NK-92 (cell line): ENCODE data around the gene RAB35.

Experiments used
- DNase-seq: peaks from one replicate; lab custom pipeline; 2025; ENCODE audit not compliant: unreplicated experiment; lab: John Stamatoyannopoulos, UW

Gene RAB35

DNA sequence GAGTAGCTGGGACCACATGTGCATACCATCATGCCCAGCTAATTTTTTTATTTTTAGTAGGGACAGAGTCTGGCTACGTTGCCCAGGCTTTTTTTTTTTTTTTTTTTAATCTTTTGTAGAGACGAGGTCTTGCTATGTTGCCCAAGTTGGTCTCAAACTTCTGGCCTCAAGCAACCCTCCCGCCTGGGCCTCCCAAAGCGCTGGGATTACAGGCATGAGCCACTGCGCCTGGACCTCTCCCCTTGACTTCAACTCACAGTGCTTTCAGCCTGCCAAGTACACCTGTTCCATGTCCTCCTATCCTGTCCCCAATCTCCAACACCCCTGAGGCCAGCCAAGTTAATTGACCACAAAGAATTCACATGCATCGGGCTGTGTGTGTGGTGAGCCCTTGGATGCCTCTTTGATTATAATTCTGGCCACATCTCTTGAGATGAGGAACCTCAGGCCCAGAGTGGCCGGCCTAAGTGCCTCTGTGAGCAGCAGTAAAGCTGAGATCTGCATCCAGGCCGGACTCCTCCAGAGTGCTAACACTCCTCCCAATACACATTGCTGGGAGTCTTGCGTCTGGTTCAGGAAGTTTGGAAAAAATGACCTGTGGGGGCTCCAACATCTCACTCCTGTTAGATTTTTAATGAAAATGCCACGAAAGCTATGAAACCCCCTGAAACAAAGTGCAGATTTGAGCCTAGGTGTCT lies 6.8 kb downstream of the RAB35 start:
- no peak for DNase-seq

DNA sequence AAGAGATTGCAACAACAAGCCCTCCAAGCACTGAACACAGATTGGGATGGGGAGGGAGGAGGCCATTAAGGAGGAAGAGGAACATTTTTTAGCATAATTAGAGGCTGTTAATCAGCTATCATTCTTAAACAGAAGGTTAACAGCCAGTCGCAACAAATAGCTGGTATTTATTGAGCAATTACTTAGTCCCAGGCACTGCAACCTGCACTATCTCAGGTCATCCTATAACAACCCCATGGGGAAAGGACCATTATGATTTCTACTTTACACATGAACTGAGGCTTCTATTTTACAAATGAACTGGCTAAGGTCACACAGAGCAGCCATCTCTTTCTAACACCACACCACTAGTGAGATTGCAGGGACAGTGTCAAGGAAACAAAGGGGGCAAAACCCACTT lies 10.4 kb downstream of the RAB35 start:
- no peak for DNase-seq

DNA sequence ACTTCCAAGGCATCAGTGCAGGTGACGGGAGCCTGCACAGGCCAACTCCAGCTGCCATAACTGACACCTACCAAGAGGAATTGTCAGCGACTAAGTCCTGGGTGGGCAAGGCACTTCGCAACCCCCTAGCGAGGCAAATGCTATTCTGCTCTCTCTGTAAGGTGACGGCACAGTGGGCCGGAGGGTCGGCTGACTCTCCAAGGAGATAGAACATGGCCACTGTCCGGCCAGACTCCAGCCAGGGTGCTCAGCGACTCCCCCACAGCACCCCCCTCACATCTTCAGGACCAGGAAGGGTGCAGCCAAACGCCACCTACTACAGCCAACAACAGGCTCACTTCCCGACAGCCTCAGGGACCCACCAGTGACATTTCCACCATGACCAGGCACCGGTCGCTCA lies 13.2 kb downstream of the RAB35 start:
- DNase-seq, result no peak

DNA sequence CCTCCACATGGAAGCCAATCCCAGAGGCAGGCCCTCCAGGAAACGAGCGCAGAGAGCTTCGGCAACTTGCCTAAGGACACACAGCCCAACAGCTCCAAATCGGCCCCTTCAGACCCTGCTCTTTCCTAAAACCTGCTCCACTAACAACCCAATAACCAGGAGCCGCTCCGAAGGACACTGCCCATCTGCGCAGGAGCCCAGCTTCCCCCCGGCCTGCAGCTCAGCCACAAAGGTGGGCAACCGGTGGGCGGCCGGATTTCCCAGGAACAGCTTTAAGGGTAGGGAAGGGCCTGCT lies 13.6 kb downstream of the RAB35 start:
- no peak for DNase-seq

DNA sequence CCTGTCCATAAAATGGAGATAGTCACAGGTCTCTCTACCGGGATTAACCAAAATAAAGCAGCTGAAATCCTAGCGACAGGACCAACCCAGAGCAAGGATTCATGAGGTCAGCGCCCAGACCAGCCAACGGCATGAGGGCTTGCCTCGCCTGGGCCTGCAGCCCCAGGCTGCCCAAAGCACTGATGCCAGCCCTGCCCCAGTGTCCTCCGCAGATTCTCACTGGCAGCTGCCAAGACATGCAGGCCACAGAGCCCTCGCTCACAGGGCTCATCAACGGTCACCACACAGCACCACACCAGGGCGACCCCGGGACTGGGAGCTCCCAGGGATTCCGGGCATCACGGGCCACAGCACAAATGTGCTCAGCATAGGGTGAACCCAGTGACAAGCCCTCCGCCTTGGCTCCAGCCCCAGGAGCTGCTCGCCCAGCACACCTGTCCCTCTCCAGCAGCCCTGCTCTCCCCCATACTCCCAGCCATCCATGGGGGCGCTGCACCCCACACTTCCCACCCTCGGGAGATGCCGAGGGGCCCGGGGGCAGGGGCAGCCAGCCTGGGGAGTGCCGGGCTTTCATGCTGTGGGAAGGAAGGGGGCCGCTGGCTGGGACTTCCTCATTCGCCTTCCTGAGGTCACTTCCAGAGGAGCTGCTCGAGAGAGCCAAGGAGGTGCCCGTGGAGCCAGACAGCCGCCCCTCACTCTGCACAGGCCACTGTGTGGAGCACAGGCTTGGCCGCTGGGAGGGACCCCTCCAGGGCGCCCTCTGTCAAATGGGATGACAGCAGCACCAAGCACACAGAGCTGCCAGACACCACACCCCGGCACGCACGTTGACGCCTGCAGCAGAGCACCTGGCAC lies 14.1 kb downstream of the RAB35 start:
- DNase-seq, result no peak

DNA sequence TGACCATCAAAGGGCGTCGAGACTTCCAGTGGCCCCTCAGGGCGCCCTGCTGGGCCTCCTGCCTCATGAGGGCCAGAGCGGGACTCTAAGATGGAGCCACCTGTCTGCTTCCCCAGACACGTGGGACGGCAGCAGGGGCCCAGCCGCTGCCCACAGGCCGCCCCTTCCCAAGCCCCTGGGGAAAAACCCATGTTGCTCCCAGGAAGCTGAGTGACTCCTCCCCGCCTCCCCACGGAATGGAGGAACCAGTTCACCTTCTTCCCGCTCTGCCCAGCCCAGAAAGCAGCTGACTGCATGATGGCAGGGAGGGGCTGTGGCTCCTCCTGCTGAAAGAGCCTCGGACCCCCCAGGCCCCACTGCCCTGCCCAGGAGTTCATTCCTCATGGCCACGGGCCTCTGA lies 14.9 kb downstream of the RAB35 start:
- no peak for DNase-seq

DNA sequence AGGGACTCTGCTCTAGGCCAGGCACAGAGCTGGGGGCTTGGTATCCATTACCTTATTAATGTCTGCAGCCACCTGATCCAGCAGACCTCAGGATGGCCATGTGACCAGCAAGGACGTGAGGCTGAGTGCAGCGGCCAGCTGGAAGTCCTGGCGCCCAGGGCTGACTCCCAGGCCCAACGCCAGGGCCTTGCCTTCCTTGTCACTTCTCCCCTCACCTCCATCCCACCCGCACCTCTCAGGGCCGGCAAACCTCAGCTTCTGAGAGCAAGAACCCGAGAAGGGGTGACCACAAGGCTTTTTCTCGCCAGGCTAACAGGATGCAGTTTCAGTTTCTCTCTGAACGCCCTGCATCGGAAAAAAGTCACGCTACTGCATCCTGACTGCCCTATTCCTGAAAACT lies 15.4 kb downstream of the RAB35 start:
- no peak for DNase-seq

DNA sequence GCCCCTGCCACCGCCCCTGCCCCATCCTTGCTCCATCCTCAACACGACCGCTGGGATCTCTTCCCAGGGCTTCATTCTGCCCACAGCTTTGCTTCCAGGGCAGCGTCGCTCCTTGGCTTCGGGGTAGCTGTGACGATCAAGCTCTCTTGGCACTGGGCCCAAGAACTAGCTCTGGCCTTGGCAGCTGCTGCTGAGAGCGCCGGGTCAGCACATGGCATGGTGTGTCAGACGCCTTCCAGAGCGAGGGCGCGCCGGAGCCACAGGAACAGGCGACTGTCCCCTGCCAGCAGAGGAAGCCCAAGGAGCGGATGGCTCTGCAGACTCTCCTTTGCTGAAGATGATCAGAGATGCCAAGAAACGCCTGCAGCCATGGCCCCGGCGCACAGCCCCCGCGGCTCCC lies 15.9 kb downstream of the RAB35 start:
- DNase-seq, result no peak

DNA sequence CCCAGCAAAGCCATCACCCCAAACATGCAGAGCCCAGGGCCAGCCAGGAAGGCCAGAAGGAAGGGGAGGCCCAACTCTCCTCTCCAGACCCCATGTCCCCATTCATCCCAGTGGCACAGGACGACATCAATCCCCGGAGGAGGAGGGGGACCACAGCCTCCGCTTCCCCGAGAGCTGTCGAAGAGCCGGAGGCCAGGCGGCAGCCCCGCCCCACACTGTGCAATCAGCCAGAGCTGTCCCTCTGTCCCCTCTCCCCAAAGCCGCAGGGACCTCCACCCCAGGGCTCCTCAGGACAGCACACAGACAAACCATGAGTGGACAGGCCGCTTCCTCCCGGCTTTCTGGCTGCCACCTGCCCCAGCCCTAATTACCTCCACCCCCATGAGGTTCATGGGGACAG lies 16.8 kb downstream of the RAB35 start:
- DNase-seq, result no peak

DNA sequence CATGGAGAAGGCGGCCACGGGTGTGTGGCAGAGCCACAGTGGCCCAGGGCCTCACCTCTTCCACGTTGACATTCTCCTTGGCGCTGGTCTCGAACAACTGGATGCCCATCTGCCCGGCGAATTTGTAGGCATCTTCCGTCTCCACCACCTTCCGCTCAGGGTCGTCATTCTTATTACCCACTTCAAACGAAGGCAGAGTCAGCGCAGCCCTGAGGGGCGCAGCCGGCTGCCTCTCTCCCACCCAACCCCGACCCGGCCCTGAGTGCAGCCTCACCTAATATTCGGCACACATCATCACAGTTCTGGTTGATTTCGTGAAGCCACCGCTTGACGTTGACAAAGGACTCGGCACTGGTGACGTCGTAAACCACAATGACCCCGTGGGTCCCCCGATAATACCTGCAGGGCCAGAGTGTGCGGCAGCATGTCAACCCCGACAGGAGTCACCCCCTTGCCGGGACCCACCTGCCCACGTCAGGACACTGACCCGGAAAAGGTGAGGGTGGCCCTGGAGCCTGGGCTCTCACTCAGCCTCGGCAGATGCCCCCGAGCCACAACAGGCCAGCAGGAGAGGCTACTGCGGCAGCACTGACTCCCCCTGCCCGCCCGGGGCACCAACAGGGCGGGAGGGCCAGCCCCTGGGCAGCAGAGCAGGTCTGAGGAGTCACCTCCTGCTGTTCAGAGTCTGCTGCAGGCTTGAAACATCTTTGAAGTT lies 17.6 kb downstream of the RAB35 start:
- DNase-seq, result no peak

DNA sequence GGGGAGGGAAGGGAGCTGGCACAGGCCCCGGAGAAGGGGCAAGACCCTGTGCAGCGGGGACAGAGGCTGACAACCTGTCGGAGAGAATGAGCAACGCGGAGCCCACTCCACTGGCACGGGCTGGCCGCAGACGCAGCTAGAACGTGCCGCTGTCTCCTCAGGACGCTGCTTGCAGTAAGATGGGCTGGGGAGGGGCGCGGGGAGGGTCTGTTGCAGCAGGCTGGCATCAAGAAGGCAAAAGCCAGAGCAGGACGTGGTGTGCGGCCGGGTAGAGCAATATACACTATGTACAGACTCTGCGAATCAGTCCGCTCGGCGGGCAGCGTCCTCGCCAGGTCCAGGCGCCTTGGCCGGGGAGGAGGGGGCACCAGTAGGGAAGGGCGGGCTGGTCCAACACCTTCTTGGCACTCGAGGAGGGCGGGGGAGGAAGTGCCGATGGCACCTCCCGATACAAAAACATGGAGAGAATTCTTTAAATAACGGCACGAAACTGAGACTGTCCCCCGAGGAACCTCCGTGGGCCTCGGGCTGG lies 19.8 kb downstream of the RAB35 start:
- DNase-seq, result no peak

DNA sequence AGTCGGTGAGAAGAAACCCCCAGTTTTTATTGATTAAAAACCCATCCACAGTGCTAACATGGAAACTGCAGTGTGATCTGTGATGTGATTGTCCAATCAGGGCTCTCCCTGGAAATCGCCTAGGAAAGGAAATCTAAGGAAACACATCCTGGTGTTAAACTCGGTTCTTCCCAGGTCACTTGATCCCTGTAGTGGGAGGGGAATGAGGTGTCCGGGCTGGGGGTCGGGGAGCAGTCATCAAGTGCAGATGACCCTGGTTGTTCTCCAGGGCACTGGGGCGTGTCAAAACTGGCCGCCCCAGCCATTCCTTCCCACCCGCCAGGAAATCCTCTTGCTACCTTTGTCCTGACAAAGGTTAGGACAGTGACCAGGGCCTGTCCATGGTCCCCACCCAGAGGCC lies 20.8 kb downstream of the RAB35 start:
- no peak for DNase-seq

DNA sequence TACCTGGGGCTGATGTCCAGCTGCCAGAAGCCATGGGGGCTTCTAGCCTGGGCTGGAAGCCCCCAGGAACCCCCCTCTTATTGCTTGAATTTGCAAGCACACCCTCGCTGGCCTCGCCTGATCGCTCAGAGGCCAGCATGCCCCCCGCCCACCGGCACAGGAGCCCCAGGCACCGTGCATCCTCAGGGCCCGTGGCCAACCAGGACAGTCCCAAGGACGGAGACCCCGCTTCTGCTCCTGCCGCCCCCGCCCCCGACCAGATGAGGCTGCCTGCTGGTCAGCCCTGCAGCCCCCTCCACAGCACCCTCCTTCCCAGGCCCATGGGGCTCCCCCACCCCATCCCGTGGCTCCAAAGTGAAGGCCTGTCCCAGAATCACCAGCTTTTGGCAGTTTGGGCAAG lies 21.2 kb downstream of the RAB35 start:
- no peak for DNase-seq

DNA sequence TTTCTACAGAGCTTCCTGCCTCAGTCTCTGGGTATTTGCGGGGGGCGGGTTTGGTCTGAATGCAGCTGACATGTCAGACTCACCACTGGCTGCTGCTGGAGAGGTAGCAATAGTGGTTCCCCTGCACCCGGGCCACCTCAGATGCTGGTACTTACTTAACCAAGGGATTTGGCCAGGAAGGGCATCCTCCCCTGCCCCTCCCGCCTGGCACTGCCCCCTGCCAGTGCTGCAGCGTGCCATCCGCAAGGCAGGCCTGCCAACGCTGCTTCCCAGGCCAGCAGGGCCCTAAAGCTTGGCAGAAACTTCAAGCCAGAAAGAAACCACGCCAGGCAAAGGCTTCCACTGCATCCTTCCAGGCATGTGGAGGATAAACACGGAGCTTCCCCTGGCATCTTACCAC lies 22.1 kb downstream of the RAB35 start:
- no peak for DNase-seq

DNA sequence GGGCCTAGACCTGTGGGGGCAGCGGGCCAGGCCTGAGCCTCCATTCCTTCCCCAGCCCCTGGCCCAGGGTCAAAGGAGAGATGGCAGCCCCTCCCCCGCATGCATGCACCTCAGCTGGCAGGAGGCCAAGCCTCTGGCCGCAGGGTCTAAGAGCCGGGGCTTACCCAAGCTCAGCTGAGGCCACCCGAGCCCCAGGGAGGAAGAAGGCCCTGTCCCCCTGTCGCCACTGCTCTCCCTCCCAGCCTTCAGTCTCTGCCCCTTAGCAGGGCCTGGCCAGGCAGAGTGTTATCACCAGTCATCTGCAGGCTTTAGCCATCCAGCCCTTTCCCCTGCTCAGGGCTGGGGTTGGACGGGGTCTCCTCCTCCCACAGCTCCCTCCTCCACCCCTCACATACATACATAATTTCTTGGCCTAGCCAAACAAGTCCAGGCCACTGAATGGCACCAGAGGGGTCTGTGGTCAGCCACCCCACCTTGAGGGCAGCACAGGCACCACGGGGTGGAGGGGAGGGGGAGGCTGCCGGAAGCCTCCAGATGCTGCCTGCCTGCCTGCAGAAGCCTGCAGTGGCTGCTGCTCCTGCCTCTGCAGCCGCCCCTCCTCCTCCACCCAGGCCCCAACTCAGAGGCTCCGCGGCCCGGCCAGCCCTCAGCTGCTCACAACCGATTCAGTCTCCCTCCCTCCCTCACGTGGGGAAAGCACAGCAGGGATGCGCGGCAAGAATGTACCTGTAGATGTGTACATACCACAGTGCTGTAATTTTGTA lies 22.8 kb downstream of the RAB35 start:
- no peak for DNase-seq

DNA sequence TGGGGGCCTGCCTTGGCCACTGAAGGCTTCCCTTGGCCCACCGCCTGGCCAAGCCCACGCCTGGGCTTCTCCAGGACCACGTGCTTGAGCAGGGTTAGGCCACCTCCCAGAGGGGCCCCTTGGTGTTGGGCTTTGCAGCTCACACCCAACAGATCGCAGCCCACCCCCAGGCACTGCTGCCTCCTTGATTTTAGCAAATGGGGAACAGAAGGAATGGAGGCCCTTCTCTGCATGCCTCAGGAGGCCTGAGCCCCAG lies 23.3 kb downstream of the RAB35 start:
- DNase-seq, result no peak

DNA sequence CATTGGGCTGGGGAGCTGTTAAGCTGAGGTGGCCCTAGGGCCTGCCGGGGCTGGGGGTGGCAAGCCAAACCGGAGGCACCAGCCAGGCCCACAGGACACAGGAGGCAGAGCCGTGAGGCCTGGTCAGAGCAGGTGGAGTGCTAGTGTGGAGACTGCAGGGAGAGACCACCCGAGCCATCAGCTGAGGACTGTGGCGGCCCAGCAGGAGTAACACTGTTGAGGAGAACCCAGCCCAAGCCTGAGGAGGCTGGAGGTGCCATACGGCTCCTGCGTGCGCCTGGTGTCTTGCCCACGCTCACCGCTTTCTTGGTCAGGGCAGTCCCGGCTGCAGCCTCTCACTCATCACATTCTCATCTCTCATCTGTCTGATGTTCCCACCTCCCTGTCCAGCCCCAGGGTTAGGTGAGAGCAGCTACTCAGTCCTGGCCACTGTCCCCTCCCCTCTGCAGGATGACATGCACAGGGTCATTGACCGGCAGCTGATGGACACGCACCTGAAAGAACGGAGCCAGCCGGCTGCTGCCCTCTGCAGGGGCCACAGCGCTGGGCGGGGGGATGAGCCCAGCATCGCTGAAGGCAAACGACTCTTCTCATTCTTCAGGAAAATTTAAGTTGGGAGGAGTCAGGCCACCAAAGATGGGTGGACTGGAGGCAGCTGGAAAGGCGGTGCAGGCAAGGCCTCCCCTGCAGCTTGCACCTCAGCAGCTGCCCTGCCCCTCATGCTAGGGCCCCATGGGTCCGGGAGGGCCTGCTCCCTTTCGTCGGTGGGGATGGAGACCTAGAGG lies 23.8 kb downstream of the RAB35 start:
- no peak for DNase-seq

DNA sequence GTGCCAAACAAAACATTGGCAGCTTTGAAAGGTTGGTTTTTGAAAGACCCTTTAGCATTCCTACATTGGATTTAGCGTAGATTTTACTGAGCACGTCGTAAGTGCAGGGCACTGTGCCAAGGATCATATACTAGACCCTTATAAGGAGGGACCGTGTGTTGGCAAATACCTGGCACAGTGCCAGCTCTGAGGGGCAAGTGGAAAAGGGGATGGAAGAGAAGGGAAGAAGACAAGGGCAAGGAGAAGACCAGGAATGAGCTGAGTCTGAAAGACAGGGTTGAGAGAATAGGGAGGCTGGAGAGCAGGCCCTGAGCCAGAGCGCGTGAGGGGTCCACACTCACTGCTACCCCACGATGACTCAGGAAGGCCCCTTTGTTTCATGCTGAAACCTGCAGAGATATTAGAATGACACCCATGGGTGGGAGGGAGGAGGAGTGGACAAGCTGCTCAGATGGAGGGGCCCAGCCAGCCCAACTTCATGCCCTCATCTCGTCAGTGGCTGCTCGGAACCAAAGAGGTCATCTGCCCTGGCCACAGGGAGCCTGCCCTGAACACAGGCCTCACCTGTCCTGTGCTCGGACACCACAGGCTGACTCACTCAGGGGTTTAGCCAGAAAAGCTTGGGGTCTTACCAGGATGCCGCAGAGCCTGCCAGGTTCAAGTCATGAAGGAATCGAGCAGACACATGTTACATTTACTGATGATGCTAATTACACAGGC lies 25.0 kb downstream of the RAB35 start:
- no peak for DNase-seq

DNA sequence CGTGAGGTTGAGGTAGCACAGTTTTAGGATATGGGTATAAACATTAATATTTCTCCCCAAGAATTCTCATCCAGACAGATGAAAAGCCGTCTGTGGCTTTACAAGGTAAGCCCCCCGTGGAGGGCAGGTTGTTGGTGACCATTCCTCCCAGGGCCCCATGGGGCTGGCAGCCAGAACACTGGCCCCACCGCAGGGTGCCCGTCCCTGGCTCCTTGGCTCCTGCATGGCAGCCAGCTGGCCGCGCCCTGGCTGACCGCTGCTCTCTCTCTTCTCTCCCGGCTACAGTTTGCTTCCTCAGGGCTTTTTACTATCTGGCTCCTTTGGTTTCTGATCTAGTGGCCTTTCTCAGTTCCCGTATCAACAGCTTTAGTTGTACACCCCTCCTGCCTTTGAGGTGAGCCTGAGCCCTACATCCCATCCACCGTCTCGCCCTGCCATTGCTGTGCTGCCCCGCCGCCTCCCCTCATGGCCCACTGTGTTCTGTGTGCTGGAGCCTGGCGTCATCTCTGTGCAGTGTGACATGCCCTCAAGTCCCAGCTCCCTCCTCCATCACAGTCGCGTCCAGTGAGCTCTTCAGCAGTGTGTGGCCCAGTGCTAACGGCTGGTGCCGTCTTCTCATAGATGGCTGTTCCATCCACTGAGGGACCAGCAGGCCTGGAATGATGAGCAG lies 25.8 kb downstream of the RAB35 start:
- no peak for DNase-seq

DNA sequence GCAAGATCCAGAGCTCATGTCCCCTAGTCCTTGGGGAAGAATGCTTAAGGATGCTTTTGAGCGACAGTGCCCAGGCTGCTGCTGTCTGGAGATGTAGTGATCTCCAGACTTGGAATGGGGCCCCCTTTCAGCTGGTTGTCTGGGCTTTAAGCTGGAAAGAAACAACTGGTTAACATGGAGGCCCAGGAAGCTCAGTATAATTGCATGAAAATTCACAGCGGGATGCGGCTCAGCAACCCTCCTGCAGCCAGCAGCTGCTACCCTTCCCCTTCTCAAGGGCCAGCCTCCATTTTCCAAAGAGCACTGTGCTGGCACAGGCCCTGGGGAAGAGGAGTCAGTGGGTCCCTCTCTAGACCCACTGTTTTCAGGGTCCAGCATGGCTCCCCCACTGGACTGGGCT lies 26.3 kb downstream of the RAB35 start:
- no peak for DNase-seq
